SKM-1 (cell line): Measurements from ENCODE around the gene SCAPER.

Experiments used
- DNase-seq: peaks from one replicate; lab custom pipeline; 2025; ENCODE audit not compliant: unreplicated experiment; lab: John Stamatoyannopoulos, UW

Gene SCAPER

DNA sequence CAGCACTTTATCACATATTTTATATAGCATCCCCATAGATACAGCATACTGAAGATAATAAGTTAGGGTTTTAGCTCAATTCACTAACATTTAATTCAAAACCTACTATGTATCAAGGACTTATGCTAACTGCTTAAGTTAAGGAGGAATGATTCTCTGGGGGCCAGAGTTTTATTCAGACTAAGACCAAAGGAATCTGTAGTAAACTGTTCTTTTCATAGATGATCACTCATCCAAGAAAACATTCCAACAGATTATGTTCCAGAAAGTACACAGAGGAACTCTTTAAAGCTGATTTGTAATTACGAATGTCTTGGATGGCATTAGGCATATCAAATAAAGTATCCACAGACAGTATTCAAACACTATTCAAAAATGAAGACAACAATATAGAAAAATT is 226.4 kb downstream of the SCAPER start:
- no peak for DNase-seq

- no peak for DNase-seq
Observed at GRCh38 chr15:76674883-76675282, 230.3 kb downstream of the SCAPER start.

- DNase-seq: no peak
Observed at GRCh38 chr15:76669521-76670207, 235.5 kb downstream of the SCAPER start.

DNA sequence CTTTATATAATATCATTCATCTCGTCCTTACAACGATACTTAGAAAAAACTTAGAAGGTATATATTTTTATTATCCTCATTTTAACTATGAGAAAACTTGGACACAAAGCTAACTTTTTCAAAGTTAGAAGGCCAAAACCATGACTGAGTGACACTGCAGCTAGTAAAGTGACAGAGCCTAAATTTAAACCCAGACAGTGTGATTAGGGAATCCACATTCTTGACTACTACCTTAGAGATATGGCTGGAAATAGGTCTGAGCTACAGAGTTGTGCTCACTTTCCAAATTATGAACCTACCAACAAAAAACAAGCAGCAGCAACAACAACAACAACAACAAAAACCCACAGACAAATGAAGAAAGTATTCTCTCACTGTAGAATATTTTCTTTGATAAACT is 236.2 kb downstream of the SCAPER start:
- no peak for DNase-seq

GRCh38 chr15:76667943-76668715 is 237.0 kb downstream of the SCAPER start:
- no peak for DNase-seq

DNA sequence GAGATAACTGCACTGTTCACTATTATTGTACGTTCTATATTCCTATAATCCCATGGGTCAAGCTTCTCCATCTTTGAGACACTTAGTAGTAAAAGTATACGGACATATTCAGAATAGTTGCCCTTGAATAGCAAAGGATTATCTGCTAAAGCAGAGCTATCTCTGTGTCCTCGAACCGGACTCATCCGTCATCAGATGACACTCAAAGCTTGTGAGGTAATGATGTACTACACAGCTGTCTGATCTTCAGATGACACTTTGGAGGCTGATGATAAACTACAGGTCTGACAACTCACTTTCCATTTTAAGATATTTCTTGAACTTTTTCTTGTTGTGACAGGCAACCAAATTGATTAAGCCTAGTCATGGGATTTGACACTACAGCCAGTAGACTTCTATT is 240.2 kb downstream of the SCAPER start:
- DNase-seq: no peak

DNA sequence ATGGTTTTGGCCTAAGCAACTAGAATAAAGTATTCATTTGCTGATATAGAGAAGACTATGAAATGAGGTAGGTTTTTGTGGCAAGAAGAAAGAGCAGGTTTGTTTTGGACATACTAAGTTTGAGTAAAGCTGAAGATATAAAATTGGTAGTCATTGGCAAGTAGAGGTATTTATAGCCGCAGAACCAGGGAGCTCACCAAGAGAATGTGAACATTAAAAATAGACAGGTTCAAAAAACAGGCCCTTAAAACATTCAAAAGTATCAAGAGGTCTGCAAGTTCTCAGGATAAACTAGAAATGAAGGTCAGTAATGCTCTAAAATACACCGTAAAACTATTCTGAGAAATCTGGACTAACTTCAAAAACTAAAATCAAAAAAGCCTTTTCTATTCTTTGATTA is 240.7 kb downstream of the SCAPER start:
- DNase-seq: no peak

- no peak for DNase-seq
Observed at GRCh38 chr15:76663529-76663928, 241.6 kb downstream of the SCAPER start.

DNA sequence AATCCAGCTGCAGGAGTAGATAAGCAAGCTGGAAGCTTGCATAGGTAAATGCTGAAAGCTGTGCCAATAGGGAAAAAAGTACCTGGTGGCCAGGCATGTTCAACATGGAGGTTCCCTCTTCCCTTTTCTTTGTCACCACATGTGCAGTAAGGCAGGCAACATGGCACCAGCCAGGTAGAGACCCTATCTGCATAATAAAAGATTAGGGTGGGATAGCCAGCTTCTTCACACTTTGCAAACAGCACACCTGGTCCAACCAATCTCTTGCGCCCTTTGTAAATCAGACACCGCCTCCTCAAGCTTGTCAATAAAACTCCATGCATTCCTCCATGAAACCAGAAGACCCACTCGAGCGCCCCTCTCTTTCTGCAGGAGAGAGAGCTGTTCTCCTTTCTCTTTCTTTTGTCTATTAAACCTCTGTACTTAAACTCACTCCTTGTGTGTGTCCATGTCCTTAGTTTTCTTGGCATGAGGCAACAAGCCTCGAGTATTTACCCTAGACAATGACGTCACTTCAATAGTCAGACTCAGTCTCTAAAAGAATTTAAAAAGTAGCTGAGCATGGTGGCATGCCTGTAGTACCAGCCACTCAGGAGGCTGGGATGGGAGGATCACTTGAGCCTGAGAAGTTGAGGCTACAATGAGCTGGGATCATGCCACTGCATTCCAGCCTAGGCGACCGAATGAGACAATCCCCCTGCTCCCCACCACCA is 256.3 kb downstream of the SCAPER start:
- no peak for DNase-seq

DNA sequence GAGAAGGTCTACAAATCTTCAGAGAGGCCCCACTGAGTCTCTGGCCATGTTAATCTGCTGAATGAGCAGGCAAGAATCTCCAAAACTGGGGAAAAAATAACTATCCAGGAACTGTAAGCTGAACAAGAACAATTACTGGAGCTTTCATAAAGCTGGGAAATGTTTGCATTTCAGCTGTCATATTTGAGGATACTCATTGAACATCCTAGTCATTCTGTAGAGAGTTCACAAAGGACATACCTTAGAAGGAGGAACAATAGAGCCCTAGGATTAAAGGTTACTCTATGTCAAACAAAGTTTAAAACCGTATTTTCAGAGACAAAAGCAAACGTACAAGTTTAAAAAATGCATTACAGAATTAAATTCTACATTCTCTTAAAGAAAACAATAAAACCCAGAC is 257.5 kb downstream of the SCAPER start:
- DNase-seq: no peak

GRCh38 chr15:76644646-76645045 is 260.5 kb downstream of the SCAPER start:
- no peak for DNase-seq

GRCh38 chr15:76642671-76643070 is 262.5 kb downstream of the SCAPER start:
- no peak for DNase-seq

DNA sequence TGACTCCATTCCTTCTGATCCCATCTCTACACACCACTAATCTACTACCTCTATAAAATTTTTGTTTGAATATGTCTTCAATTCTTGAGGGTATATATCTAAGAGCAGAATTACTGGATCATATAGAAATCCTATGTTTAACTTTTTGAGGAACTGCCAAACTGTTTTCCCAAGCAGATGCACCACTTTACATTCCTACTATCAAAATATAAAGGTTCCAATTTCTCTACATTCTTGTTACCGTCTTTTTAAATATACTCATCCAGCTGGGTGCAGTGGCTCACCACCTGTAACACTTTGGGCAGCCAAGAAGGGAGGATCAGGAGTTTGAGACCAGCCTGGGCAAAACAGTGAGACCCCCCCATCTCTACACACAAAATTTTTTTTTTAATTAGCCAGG is 268.0 kb downstream of the SCAPER start:
- DNase-seq: no peak

GRCh38 chr15:76636059-76636458 is 269.1 kb downstream of the SCAPER start:
- DNase-seq: no peak

- DNase-seq: no peak
Observed at GRCh38 chr15:76626611-76627010, 278.5 kb downstream of the SCAPER start.

DNA sequence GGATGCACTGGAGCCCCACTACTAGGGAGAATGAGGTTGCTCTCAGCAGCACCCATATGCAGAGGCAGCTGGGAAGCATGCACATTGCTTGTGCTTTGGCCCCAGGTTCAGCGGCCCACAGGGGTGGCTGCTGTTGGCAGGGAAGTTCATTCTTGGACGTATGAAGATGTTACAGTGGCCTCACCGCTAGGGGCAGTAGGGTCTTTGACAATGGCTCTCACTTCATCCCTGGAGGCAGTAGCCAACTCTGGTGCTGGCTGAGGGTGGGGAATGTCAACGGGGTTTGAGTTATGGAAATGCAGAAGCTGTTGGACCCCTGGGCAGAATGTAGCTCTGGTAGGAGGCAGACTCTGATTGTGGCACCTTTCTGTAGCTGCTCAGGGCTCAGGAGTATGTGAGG is 279.9 kb downstream of the SCAPER start:
- no peak for DNase-seq

DNA sequence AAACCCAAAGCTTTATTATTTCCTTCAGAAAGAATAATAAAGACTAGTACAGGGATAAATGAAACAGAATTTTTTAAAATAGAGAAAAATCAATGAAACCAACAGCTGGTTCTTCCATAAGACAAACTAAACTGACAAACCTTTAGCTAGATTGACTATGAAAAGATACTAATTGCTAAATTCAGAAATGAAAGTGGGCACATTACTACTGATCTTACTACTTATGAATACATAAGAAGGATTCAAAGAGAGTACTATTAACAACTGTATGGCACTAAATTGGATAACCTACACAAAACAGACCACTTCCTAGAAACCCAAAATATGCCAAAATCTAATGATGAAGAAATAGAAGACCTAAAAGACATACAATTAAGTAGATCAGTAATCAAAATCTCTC is 290.4 kb downstream of the SCAPER start:
- no peak for DNase-seq

DNA sequence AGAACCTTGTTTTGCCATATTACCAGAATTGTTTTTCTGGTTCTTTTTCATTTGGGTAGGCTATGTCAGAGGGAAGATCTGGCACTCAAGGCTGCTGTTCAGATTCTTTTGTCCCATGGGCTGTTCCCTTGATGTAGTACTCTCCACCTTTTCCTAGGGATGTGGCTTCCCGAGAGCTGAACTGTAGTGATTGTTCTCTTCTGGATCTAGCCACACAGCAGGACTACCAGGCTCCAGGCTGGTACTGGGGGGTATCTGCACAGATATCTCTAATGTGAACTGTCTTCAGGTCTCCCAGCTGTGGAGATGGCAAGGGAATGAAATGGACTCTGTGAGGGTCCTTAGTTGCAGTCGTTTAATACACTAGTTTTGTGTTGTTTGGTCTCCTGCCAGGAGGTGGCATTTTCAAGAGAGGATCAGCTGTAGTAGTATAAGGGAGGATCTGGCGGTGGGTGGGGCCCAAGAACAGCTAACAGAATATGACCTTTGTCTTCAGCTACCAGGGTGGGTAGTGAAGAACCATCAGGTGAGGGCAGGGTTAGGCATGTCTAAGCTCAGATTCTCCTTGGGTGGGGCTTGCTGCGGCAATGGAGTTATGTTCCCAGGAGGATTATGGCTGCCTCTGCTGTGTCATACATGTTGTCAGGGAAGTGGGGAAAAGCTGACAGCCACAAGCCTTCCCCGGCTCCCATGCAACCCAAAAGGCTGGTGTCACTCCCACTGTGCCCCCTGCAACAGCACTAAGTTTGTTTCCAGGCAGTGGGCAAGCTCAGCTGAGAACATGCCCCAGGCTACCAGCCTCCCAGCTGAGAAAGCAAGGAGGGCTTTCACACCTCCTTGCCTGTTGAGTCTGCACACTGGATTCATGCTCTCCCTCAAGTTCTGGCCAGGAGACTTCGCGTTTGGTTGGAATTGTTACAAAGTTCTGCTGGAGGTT is 316.1 kb downstream of the SCAPER start:
- no peak for DNase-seq

- DNase-seq: no peak
Observed at GRCh38 chr15:76585576-76585897, 319.6 kb downstream of the SCAPER start.

- no peak for DNase-seq
Observed at GRCh38 chr15:76584868-76585575, 320.1 kb downstream of the SCAPER start.

DNA sequence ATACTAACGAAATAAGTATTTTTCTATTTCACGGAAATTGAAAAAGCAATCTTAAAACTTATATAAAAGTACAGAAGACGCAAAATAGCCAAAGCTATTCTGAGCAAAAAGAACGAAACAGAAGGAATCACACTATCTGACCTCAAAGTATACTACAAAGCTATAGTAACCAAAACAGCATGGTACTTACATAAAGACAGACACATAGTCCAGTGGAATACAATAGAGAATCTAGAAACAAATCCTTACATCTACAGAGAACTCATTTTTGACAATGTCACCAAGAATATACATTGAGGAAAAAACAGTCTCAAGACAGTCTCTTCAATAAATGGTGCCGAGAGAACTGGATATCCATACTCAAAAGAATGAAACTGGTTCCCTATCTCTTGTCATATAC is 322.6 kb downstream of the SCAPER start:
- no peak for DNase-seq
